Endodermal cell (in vitro differentiated cells): ENCODE measurements around the gene ANP32A. TPM values are rescaled to one million over a fixed set of nuclear protein-coding genes. Genes with fewer than 3 reads are reported as not detected.

Experiments
- DNase-seq: peaks from one replicate; pipeline ENCODE4 v3.0.0-alpha.2; 2017
- H3K27ac ChIP-seq: 2 replicates; pipeline ENCODE4 v1.5.1; 2013; ENCODE audit warnings: mild to moderate bottlenecking, low read depth, low read length, moderate library complexity
- H3K27me3 ChIP-seq: 2 replicates; pipeline ENCODE4 v1.6.1; 2013; ENCODE audit warnings: mild to moderate bottlenecking, low read length, moderate library complexity; ENCODE audit not compliant: insufficient read depth, control insufficient read depth, poor library complexity, severe bottlenecking
- H3K36me3 ChIP-seq: 2 replicates; pipeline ENCODE4 v1.7.0; 2013; ENCODE audit warnings: mild to moderate bottlenecking, low read length, moderate library complexity; ENCODE audit not compliant: control insufficient read depth, insufficient read depth
- H3K4me1 ChIP-seq: one replicate; pipeline ENCODE4 v1.7.0; 2013; ENCODE audit warnings: low read length; ENCODE audit not compliant: control insufficient read depth, insufficient read depth
- H3K4me3 ChIP-seq: 2 replicates; pipeline ENCODE4 v1.5.1; 2013; ENCODE audit warnings: mild to moderate bottlenecking, low read length, moderate library complexity
- H3K9ac ChIP-seq: 2 replicates; pipeline ENCODE4 v1.6.1; 2013; ENCODE audit warnings: mild to moderate bottlenecking, low read length, moderate library complexity; ENCODE audit not compliant: poor library complexity, severe bottlenecking; ENCODE audit errors: extremely low read depth
- H3K9me3 ChIP-seq: 2 replicates; pipeline ENCODE4 v1.6.1; 2013; ENCODE audit warnings: mild to moderate bottlenecking, low read length, moderate library complexity; ENCODE audit not compliant: control insufficient read depth
- H3K27ac Mint-ChIP-seq: 2 replicates; pipeline ENCODE4 v1.8.0; 2020; ENCODE audit warnings: mixed read lengths
- H3K27me3 Mint-ChIP-seq: 2 replicates; pipeline ENCODE4 v1.8.0; 2021; ENCODE audit warnings: mild to moderate bottlenecking, mixed read lengths; ENCODE audit not compliant: insufficient read depth
- H3K36me3 Mint-ChIP-seq: 2 replicates; pipeline ENCODE4 v1.8.0; 2020; ENCODE audit warnings: low read depth, mixed read lengths
- H3K4me1 Mint-ChIP-seq: 2 replicates; pipeline ENCODE4 v1.8.0; 2020; ENCODE audit warnings: mixed read lengths
- H3K4me3 Mint-ChIP-seq: 2 replicates; pipeline ENCODE4 v1.8.0; 2020; ENCODE audit warnings: mild to moderate bottlenecking, moderate library complexity, mixed read lengths
- H3K9me3 Mint-ChIP-seq: 2 replicates; pipeline ENCODE4 v1.8.0; 2020; ENCODE audit warnings: mild to moderate bottlenecking, mixed read lengths
- WGBS, 2 experiments: methylation state at CpG; one replicate each; pipeline versions ENCODE4 v1.1.5 to v1.1.7; 2013; ENCODE audit warnings: missing lambda C conversion rate in 2 of 2, mixed read lengths in 1 of 2; ENCODE audit not compliant: insufficient coverage in 1 of 2, insufficient read length in 1 of 2; 5-methylcytosine and 5-hydroxymethylcytosine counted together
- total RNA-seq, 2 donors: library from RNA; stranded (reverse); fragmentation: NEBNext Ultra II Directional in 1 of 2; extraction: Animal tissue kit (Norgen Biotek cat#: 25700) in 1 of 2; gene quantifications; 2 replicates in 1 of 2; 3 replicates in 1 of 2; pipeline ENCODE4 v1.2.1, GENCODE V29; 2021
- TF ChIP-seq, protein P1 (sequence below): fragments of 200-600 bp; sonication (generic); conservative IDR thresholded peaks from 2 replicates; pipeline ENCODE4 v1.5.0; 2021; ENCODE audit warnings: antibody characterized with exemption, mild to moderate bottlenecking

ANP32A gene
- total RNA-seq, 2 donors from 2014 or later = 346 to 385 TPM

DNA sequence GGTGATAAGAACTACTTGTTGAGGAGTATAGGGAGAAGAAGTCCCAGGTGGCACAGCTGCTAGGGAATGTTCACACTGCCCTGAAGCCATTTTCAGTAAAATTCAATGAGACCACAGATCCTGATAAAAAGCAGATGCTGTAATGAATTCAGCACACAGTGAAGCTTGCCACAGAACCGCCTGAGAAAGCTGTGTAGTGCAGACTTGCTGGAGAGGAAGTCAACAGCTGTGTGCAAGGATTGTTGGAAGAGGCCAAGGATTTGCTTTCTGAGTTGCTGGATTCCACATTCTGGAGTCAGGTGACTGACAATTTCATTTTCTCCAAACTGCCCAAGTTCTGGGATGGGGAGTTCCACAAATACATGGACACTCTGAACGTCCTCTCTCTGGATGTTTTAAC is 70.9 kb downstream of the ANP32A start:
- Histone ChIP-seq H3K4me1 (no peaks in the 10 kb centered on the region), H3K36me3 (no peaks in the 10 kb centered on the region), H3K27ac (no peak overlapping the region), H3K9ac (no peak overlapping the region), H3K9me3 (no peaks in the 10 kb centered on the region), H3K27me3 (no peaks in the 10 kb centered on the region), H3K4me3 (no peak overlapping the region)
- Mint-ChIP-seq H3K27ac (no peak overlapping the region), H3K4me3 (no peak overlapping the region), H3K4me1 (no peaks in the 10 kb centered on the region), H3K9me3 (peaks cover 2% of the 10 kb centered on the region), H3K27me3 (no peaks in the 10 kb centered on the region), H3K36me3 (no peaks in the 10 kb centered on the region)
- TF ChIP-seq, protein P1, sequence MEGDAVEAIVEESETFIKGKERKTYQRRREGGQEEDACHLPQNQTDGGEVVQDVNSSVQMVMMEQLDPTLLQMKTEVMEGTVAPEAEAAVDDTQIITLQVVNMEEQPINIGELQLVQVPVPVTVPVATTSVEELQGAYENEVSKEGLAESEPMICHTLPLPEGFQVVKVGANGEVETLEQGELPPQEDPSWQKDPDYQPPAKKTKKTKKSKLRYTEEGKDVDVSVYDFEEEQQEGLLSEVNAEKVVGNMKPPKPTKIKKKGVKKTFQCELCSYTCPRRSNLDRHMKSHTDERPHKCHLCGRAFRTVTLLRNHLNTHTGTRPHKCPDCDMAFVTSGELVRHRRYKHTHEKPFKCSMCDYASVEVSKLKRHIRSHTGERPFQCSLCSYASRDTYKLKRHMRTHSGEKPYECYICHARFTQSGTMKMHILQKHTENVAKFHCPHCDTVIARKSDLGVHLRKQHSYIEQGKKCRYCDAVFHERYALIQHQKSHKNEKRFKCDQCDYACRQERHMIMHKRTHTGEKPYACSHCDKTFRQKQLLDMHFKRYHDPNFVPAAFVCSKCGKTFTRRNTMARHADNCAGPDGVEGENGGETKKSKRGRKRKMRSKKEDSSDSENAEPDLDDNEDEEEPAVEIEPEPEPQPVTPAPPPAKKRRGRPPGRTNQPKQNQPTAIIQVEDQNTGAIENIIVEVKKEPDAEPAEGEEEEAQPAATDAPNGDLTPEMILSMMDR = no peak
- no peak for DNase-seq
- 89 to 100% methylated on average over 2 of the region's 2 CpGs for WGBS, 2 experiments

DNA sequence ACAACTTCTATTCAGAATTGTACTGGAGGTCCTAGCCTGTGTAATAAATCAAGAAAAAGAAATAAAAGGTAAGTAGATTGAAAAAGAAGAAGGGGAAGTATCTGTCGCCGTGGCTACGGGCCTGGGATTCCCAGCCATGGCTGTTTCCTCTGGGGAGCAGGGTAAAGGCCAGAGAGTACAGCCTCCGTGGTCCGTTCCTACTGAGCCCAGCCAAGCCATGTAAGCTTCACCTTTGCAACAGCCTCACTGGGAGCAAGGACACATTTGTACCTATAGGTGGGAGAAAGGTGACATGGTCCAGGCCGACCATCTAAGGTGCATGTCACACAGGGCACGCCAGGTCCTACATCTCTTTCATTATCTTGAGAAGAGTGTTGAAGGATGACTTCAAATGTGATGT is 71.3 kb downstream of the ANP32A start:
- H3K9me3 ChIP-seq = no peaks in the 10 kb centered on the region
- H3K4me1 ChIP-seq = no peaks in the 10 kb centered on the region
- H3K4me3 Mint-ChIP-seq = no peak overlapping the region
- H3K36me3 Mint-ChIP-seq = no peaks in the 10 kb centered on the region
- 76 to 87% methylated on average over 4 to 7 of the region's 7 CpGs for WGBS, 2 experiments
- TF ChIP-seq, protein P1 = no peak
- H3K27me3 Mint-ChIP-seq = no peaks in the 10 kb centered on the region
- no peaks in the 10 kb centered on the region for H3K27me3 ChIP-seq
- H3K27ac ChIP-seq = no peak overlapping the region
- H3K4me3 ChIP-seq = no peak overlapping the region
- no peak for DNase-seq
- peaks cover 2% of the 10 kb centered on the region for H3K9me3 Mint-ChIP-seq
- H3K36me3 ChIP-seq = no peaks in the 10 kb centered on the region
- no peak overlapping the region for H3K9ac ChIP-seq
- no peaks in the 10 kb centered on the region for H3K4me1 Mint-ChIP-seq
- no peak overlapping the region for H3K27ac Mint-ChIP-seq

DNA sequence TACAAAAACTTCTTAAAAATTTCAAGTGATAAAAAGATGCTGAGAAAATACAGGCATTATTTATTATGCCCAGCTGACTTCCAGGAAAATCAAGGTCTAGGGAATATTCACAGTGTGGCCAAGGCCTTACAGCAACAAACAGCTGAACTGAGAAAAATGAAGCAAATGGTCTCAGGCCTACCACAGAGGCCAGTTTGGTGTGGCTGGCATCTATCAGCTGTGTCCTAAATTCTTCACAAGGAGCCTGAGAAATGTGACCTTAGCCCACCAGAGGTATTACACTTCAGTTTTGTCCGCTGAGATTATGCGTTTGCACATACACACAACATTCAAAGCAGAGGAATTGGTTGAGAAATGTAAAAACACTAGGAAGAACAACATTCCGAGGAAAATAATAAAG is 77.4 kb downstream of the ANP32A start:
- Mint-ChIP-seq H3K27me3 (peaks cover 8% of the 10 kb centered on the region), H3K4me3 (no peak overlapping the region), H3K36me3 (no peaks in the 10 kb centered on the region), H3K27ac (no peak overlapping the region), H3K9me3 (peaks cover 2% of the 10 kb centered on the region), H3K4me1 (no peaks in the 10 kb centered on the region)
- TF ChIP-seq, protein P1 = no peak
- no peak overlapping the region for H3K4me3 ChIP-seq
- no peak overlapping the region for H3K9ac ChIP-seq
- no peak overlapping the region for H3K27ac ChIP-seq
- no peaks in the 10 kb centered on the region for H3K36me3 ChIP-seq
- no peaks in the 10 kb centered on the region for H3K4me1 ChIP-seq
- WGBS, 2 experiments = 87 to 90% methylated on average over 2 to 3 of the region's 3 CpGs
- no peaks in the 10 kb centered on the region for H3K27me3 ChIP-seq
- no peaks in the 10 kb centered on the region for H3K9me3 ChIP-seq
- DNase-seq = no peak
